GM10266 (cell line): Measurements from ENCODE around the gene PDRG1.

Experiments
- DNase-seq: peaks from one replicate; pipeline ENCODE4 v3.0.0; 2012; ENCODE audit errors: extremely low spot score
- TF ChIP-seq, protein P1 (sequence below): IDR thresholded peaks from 2 replicates; pipeline ENCODE4 v1.5.1; 2012; ENCODE audit warnings: mild to moderate bottlenecking, low read depth; ENCODE audit not compliant: control insufficient read depth, insufficient read depth; ENCODE audit errors: missing control alignments

Gene PDRG1

DNA sequence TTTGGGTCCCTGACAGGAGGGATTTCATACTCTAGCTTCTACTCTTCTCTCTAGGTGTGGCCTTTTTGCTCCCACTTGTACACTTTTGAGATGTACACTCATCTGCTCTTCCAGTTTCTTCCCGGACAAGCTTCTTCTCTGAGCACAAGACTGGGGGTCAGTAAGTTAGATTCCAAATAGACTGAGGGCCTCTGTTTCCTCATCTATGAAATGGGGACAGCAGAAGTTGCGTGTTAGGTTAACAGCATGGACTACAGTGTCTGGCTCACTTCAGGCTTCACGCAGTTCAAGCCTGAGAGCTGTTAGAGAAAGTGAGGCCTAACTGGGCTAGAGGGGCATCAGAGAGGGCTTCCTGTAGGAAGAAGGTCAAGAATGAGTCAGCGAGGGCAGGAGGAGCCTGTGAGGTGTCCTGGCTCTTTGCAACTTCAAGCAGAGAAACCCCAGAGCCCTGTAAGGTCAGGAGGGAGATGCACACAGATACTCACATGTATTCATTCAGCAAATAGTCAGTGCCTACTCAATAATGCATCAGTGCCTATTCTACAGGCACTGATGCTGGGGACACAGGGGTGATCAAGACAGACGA is 36.7 kb upstream of the PDRG1 start:
- TF ChIP-seq, protein P1, sequence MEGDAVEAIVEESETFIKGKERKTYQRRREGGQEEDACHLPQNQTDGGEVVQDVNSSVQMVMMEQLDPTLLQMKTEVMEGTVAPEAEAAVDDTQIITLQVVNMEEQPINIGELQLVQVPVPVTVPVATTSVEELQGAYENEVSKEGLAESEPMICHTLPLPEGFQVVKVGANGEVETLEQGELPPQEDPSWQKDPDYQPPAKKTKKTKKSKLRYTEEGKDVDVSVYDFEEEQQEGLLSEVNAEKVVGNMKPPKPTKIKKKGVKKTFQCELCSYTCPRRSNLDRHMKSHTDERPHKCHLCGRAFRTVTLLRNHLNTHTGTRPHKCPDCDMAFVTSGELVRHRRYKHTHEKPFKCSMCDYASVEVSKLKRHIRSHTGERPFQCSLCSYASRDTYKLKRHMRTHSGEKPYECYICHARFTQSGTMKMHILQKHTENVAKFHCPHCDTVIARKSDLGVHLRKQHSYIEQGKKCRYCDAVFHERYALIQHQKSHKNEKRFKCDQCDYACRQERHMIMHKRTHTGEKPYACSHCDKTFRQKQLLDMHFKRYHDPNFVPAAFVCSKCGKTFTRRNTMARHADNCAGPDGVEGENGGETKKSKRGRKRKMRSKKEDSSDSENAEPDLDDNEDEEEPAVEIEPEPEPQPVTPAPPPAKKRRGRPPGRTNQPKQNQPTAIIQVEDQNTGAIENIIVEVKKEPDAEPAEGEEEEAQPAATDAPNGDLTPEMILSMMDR: no peak
- no peak for DNase-seq

DNA sequence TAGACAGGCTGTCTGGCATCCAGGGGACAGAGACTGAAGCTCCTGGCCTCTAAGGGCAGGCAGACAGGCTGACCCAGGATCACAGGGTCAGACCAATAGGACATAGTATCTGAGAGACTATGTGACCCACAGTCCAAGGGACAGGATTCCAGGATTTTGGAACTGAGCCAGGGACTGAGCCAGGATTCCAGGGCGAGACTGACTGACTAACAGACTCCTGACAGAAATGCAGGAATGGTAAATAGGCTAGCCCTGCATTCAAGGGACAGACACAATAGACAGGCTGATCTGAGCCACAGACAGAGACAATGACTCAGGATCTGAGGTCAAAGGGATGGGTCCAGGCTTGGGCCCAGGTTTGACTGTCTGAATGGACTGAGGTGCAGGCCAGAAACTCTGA is 35.9 kb upstream of the PDRG1 start:
- TF ChIP-seq, protein P1: no peak
- DNase-seq: no peak

DNA sequence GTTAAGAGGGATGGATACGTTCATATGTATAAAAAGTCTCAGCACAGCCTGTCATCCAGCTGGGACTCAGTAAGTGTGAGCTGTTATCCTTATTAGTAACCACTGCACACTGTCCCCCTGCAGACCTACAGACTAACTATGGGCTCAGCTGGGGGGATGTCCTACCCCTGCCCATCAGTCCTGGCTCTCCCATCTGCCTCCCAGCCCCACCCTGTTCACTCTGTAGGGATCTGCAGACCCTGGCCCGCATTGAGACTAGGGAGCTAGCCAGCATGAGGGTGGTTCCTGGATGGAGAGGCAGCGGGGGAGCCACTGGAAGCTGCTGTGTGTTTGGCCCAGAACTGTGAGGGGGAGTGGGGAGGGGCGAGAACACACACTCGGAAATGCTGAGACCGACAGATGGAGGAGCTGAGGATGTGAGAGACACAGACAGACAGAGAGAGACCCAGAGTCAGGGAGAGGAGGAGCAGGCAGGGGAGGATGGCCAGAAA is 33.2 kb upstream of the PDRG1 start:
- TF ChIP-seq, protein P1: no peak
- DNase-seq: no peak

DNA sequence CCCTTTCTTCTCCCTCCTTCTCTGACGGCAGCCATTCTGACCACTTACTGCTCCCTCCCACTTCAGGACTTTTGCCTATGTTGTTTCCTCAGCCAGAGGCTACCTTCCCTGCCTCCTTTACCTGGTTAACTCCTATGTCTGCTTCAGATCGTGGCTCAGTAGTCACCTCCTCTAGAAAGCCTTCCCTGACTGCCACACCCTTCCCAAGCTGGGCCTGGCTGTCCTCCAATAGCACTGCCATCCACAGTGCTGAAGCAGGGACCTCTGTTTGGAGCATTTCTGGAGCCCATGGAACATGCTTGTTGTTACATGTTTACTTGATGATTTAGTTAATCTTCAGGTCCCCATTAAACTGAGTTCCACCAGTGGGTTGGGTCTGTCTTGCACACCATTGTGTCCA is 29.9 kb upstream of the PDRG1 start:
- TF ChIP-seq, protein P1: no peak
- no peak for DNase-seq

DNA sequence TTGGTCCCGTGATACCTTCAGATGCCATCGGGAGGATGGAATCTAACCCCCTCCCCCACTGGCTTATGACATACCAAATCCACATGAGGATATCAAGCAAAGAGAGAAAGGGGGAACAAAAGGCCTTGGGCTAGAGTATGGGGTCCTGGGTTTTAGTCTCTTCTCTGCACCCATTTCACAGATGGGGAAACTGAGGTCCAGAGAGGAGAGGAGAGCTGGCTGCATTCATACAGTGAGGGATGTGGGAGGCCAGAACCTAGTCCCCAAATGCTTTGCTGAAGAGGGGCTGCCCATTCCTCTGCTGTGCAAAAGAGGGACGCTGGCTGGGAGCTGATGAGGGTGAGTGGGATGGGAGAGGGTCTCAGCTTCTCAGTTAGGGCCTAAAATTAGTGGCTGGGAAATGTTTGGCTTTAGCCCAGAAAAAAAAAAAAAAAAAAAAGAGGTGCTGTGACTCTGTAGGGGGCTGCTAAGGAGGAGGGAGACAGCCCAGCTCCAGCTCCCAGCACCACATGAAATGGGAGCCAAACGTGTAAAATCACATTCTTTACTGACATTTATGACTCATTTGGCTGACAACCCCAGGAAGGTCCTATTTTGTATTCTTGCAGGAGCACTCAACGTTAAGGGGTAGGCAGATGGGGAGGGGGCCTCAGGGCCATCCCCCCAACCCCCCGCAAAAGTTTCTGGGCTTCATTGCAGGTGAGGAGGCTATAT is 28.0 kb upstream of the PDRG1 start:
- DNase-seq: no peak
- TF ChIP-seq, protein P1: no peak

DNA sequence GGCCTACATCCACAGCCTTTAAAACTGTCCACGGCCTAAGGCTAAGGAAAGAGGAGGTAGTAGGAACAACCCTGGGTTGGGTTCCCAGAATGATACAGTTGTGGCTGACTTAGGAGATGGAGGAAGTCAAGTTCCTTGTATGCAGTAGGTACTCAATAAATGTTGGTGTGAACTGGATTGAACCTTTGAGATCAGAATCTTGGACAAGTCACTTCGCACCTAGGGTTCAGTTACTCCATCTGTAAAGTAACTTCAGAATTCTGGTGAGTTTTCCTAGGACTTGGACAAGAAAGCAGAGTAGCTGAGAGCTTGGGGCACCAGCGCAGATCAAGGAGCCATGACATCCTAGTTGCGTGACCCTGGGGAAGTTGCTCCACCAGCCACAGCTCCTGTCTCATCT is 25.2 kb upstream of the PDRG1 start:
- DNase-seq: no peak

More for the DNA sequence above, 25.2 kb upstream of the PDRG1 start:
- TF ChIP-seq, protein P1: no peak
